Peyer's patch (tissue), 4 donors: ENCODE data around the gene CLECL1.

Source experiments
- POLR2A ChIP-seq, 2 donors: fragments of 450-650 bp; IDR thresholded peaks; one replicate each; pipeline ENCODE4 v1.5.1; 2017; ENCODE audit warnings: antibody characterized with exemption in 2 of 2, mild to moderate bottlenecking in 2 of 2, moderate library complexity in 2 of 2
- TF ChIP-seq, protein P1 (sequence below), 6 experiments: fragments of 450-650 bp in 4 of 6; fragments of 200-600 bp in 2 of 6; sonication (generic) in 1 of 6; IDR thresholded peaks; one replicate each; pipeline ENCODE4 v1.5.1; 2017 to 2019; ENCODE audit warnings: antibody characterized with exemption in 6 of 6, mild to moderate bottlenecking in 3 of 6, moderate library complexity in 1 of 6

DNA sequence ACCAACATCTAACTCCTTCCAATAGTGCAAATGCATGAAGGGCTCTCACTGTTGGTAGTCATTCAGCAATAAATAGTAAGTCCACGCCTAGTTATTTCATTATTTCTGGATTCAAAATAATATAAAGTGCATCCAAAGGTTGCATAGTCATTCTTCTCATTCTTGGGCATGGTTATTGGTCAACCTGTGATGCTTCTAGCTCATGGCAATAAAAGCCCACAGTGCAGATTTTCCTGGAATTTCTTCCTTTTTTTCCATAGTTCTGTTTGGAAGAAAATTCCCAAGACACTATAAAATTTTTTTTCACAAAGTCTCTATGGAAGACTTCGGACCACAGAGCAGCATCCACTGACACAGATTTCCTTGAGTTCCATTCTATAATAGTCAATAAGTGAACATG is 20.2 kb upstream of the CLECL1 start:
- TF ChIP-seq, protein P1, sequence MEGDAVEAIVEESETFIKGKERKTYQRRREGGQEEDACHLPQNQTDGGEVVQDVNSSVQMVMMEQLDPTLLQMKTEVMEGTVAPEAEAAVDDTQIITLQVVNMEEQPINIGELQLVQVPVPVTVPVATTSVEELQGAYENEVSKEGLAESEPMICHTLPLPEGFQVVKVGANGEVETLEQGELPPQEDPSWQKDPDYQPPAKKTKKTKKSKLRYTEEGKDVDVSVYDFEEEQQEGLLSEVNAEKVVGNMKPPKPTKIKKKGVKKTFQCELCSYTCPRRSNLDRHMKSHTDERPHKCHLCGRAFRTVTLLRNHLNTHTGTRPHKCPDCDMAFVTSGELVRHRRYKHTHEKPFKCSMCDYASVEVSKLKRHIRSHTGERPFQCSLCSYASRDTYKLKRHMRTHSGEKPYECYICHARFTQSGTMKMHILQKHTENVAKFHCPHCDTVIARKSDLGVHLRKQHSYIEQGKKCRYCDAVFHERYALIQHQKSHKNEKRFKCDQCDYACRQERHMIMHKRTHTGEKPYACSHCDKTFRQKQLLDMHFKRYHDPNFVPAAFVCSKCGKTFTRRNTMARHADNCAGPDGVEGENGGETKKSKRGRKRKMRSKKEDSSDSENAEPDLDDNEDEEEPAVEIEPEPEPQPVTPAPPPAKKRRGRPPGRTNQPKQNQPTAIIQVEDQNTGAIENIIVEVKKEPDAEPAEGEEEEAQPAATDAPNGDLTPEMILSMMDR (IDR thresholded peaks at IDR 0.05) = no peak
- TF ChIP-seq POLR2A (IDR thresholded peaks at IDR 0.05) = no peak
